Lung (tissue), 12 donors: ENCODE measurements around the gene SRCIN1. TPM values are rescaled to one million over a fixed set of nuclear protein-coding genes. Genes with fewer than 3 reads are reported as not detected.
"Not testable (repeated sequence)": the region's sequence is repeated elsewhere in the genome, so short reads cannot be mapped to it uniquely, and the experiment has no call there.

Experiments used
- ATAC-seq: fragments of 200-7000 bp; cut with Tn5 transposase; one replicate; pipeline ENCODE4 v1.9.1; 2020; ENCODE audit warnings: moderate number of reproducible peaks; ENCODE audit not compliant: insufficient read depth, low FRiP score
- DNase-seq, 3 donors: peaks; one replicate each; pipeline ENCODE4 v3.0.0-alpha.2; 2013 to 2017
- H3K27ac ChIP-seq, 2 donors: one replicate each; pipeline ENCODE4 v1.5.1; 2013; ENCODE audit warnings: mild to moderate bottlenecking in 2 of 2, moderate library complexity in 2 of 2, control low read depth in 1 of 2, inconsistent platforms in 1 of 2, low read depth in 1 of 2, low read length in 1 of 2
- H3K27me3 ChIP-seq, 3 donors: one replicate each; pipeline ENCODE4 v1.5.1; 2013; ENCODE audit warnings: low read length in 2 of 3; ENCODE audit not compliant: control insufficient read depth in 3 of 3, insufficient read depth in 3 of 3
- H3K36me3 ChIP-seq, 4 donors: one replicate each; pipeline ENCODE4 v1.5.1; 2013; ENCODE audit warnings: low read length in 4 of 4, mild to moderate bottlenecking in 1 of 4, moderate library complexity in 1 of 4; ENCODE audit not compliant: control insufficient read depth in 4 of 4, insufficient read depth in 4 of 4
- H3K4me1 ChIP-seq, 5 donors: one replicate each; pipeline ENCODE4 v1.5.1; 2013; ENCODE audit warnings: low read length in 5 of 5, mild to moderate bottlenecking in 2 of 5, moderate library complexity in 1 of 5; ENCODE audit not compliant: control insufficient read depth in 5 of 5, insufficient read depth in 5 of 5
- H3K4me3 ChIP-seq: one replicate; pipeline ENCODE4 v1.5.1; 2013; ENCODE audit warnings: mild to moderate bottlenecking, control low read depth, moderate library complexity
- H3K9ac ChIP-seq, 2 donors: one replicate each; pipeline ENCODE4 v1.5.1; 2013; ENCODE audit warnings: low read length in 2 of 2, control low read depth in 1 of 2; ENCODE audit not compliant: insufficient read depth in 1 of 2
- H3K9me3 ChIP-seq, 4 donors: one replicate each; pipeline ENCODE4 v1.5.1; 2013; ENCODE audit warnings: low read length in 3 of 4, mild to moderate bottlenecking in 1 of 4, moderate library complexity in 1 of 4; ENCODE audit not compliant: control insufficient read depth in 4 of 4, insufficient read depth in 3 of 4
- CTCF ChIP-seq: IDR thresholded peaks from 2 replicates; pipeline ENCODE4 v1.5.1; 2012; ENCODE audit warnings: mild to moderate bottlenecking; ENCODE audit errors: control extremely low read depth, extremely low read depth
- WGBS, 2 donors: extraction: QIAGEN DNeasy Blood & Tissue Kit; methylation state at CpG; one replicate each; pipeline ENCODE4 v1.1.7; 2013; 5-methylcytosine and 5-hydroxymethylcytosine counted together
- polyA plus RNA-seq, 2 donors: library from polyadenylated mRNA; stranded (reverse); fragments of 200-250 nt; gene quantifications; one replicate each; pipeline ENCODE4 v1.2.1, GENCODE V29; 2013
- total RNA-seq, 2 donors: library from RNA; depleted of rRNA in 1 of 2; stranded (reverse); fragments of >200 nt in 1 of 2; gene quantifications; one replicate each; pipeline ENCODE4 v1.2.1, GENCODE V29; 2014 to 2021
- donor health status: control.
- donor health status: control.
- donor health status: Bipolar disorder and iron deficiency.
- donor health status: healthy.
- donor health status: DM: yes; HTN: yes; CAD: no.

Gene SRCIN1
- total and polyA plus RNA-seq, 4 donors = 1.5 to 15.0 (median 2.5) TPM

- TF ChIP-seq CTCF = no peak
- Histone ChIP-seq H3K4me1 (no peaks in the 10 kb centered on the region), H3K36me3 (no peaks in the 10 kb centered on the region), H3K9ac (no peak overlapping the region), H3K27me3 (peaks cover 0 to 4% (median 0%) of the 10 kb centered on the region in 3 donors), H3K4me3 (no peak overlapping the region), H3K27ac (no peak overlapping the region), H3K9me3 (no peaks in the 10 kb centered on the region)
- ATAC-seq = no peak
- no peak for DNase-seq
Observed at GRCh38 chr17:38625482-38625881, 19.7 kb upstream of the SRCIN1 start.

- ATAC-seq, H3K27ac ChIP-seq, H3K4me1 ChIP-seq, H3K36me3 ChIP-seq, H3K9me3 ChIP-seq, H3K9ac ChIP-seq, DNase-seq, H3K27me3 ChIP-seq, H3K4me3 ChIP-seq: not testable (repeated sequence)
- 71 to 77% methylated on average over 14 of the region's 14 CpGs for WGBS, 2 donors
Observed at GRCh38 chr17:38624782-38625355, 19.1 kb upstream of the SRCIN1 start.

- Histone ChIP-seq H3K4me1 (no peaks in the 10 kb centered on the region), H3K9me3 (no peaks in the 10 kb centered on the region), H3K9ac (no peak overlapping the region), H3K36me3 (no peaks in the 10 kb centered on the region), H3K27me3 (peaks cover 0 to 4% (median 0%) of the 10 kb centered on the region in 3 donors), H3K27ac (no peak overlapping the region), H3K4me3 (no peak overlapping the region)
- TF ChIP-seq CTCF = no peak
- WGBS, 2 donors = 68 to 72% methylated on average over 2 of the region's 2 CpGs
- ATAC-seq = no peak
- DNase-seq = no peak
Observed at GRCh38 chr17:38621538-38621937, 15.8 kb upstream of the SRCIN1 start.

GRCh38 chr17:38620551-38621277 lies 15.0 kb upstream of the SRCIN1 start:
- WGBS, 2 donors = 76 to 85% methylated on average over 12 of the region's 12 CpGs
- DNase-seq = no peak
- Histone ChIP-seq H3K4me1 (no peaks in the 10 kb centered on the region), H3K9ac (no peak overlapping the region), H3K27ac (no peak overlapping the region), H3K36me3 (no peaks in the 10 kb centered on the region), H3K27me3 (peaks cover 0 to 4% (median 3%) of the 10 kb centered on the region in 3 donors), H3K4me3 (no peak overlapping the region), H3K9me3 (no peaks in the 10 kb centered on the region)
- no peak for TF ChIP-seq CTCF
- ATAC-seq = no peak
